OCI-LY1 (cell line): ENCODE results near the gene LEKR1.

Source experiments
- H2AFZ ChIP-seq: fragments of 200-600 bp; sonication (generic), shearing (Covaris generic); 2 replicates; pipeline ENCODE4 v1.6.0; 2014; ENCODE audit warnings: antibody characterized with exemption, mild to moderate bottlenecking, low read length
- H3F3A ChIP-seq: fragments of 200-600 bp; sonication (generic), shearing (Covaris generic); 2 replicates; pipeline ENCODE4 v1.6.0; 2014; ENCODE audit warnings: mild to moderate bottlenecking, antibody characterized with exemption, low read length, moderate library complexity; ENCODE audit not compliant: insufficient read depth
- H3K27ac ChIP-seq: fragments of 200-600 bp; sonication (generic); 2 replicates; pipeline ENCODE4 v1.5.1; 2014; ENCODE audit warnings: low read length, mixed run types, mild to moderate bottlenecking, low read depth; ENCODE audit not compliant: poor library complexity, severe bottlenecking
- H3K27me3 ChIP-seq: fragments of 200-600 bp; sonication (generic); 2 replicates; pipeline ENCODE4 v1.6.0; 2014; ENCODE audit warnings: antibody characterized with exemption, mild to moderate bottlenecking, low read length, moderate library complexity; ENCODE audit not compliant: insufficient read depth
- H3K36me3 ChIP-seq: fragments of 200-600 bp; sonication (generic); 2 replicates; pipeline ENCODE4 v1.6.1; 2014; ENCODE audit warnings: mild to moderate bottlenecking, antibody characterized with exemption, low read length, moderate library complexity, mixed read lengths; ENCODE audit not compliant: insufficient read depth
- H3K4me1 ChIP-seq: fragments of 200-600 bp; sonication (generic); 2 replicates; pipeline ENCODE4 v1.5.1; 2014; ENCODE audit warnings: mild to moderate bottlenecking, low read length, moderate library complexity; ENCODE audit not compliant: insufficient read depth, severe bottlenecking
- H3K4me2 ChIP-seq: fragments of 200-600 bp; sonication (generic), shearing (Covaris generic); 2 replicates; pipeline ENCODE4 v1.6.1; 2014; ENCODE audit warnings: low read length
- H3K4me3 ChIP-seq: fragments of 200-600 bp; sonication (generic); 2 replicates; pipeline ENCODE4 v1.5.1; 2014; ENCODE audit warnings: low read length, low read depth, mild to moderate bottlenecking, mixed read lengths; ENCODE audit not compliant: poor library complexity, severe bottlenecking
- H3K79me2 ChIP-seq: fragments of 200-600 bp; shearing (Covaris generic); 2 replicates; pipeline ENCODE4 v1.6.1; 2016; ENCODE audit warnings: mixed run types, low read length, mixed read lengths; ENCODE audit not compliant: insufficient read depth
- H3K9ac ChIP-seq: fragments of 200-600 bp; sonication (generic), shearing (Covaris generic); 2 replicates; pipeline ENCODE4 v1.6.1; 2014; ENCODE audit warnings: mild to moderate bottlenecking, low read length, mixed read lengths
- H3K9me2 ChIP-seq: fragments of 200-600 bp; sonication (generic), shearing (Covaris generic); 2 replicates; pipeline ENCODE4 v1.6.1; 2014; ENCODE audit warnings: low read depth, mild to moderate bottlenecking, low read length, mixed read lengths
- H3K9me3 ChIP-seq: fragments of 200-600 bp; shearing (Covaris generic); 2 replicates; pipeline ENCODE4 v1.6.1; 2014; ENCODE audit warnings: low read length, mixed read lengths
- H4K20me1 ChIP-seq: fragments of 200-600 bp; sonication (generic), shearing (Covaris generic); 2 replicates; pipeline ENCODE4 v1.6.0; 2016; ENCODE audit warnings: mild to moderate bottlenecking, low read length; ENCODE audit not compliant: insufficient read depth
- EZH2 ChIP-seq: fragments of 200-600 bp; sonication (generic), shearing (Covaris generic); IDR thresholded peaks from 2 replicates; pipeline ENCODE4 v1.8.0; 2017; ENCODE audit warnings: borderline replicate concordance, mixed run types, mild to moderate bottlenecking, antibody characterized with exemption, low read length, moderate library complexity, mixed read lengths
- TF ChIP-seq, protein P1 (sequence below): fragments of 200-600 bp; sonication (generic), shearing (Covaris generic); IDR thresholded peaks from 2 replicates; pipeline ENCODE4 v1.5.1; 2017; ENCODE audit warnings: mild to moderate bottlenecking, antibody characterized with exemption, low read length, moderate library complexity, mixed read lengths

The LEKR1 gene

DNA sequence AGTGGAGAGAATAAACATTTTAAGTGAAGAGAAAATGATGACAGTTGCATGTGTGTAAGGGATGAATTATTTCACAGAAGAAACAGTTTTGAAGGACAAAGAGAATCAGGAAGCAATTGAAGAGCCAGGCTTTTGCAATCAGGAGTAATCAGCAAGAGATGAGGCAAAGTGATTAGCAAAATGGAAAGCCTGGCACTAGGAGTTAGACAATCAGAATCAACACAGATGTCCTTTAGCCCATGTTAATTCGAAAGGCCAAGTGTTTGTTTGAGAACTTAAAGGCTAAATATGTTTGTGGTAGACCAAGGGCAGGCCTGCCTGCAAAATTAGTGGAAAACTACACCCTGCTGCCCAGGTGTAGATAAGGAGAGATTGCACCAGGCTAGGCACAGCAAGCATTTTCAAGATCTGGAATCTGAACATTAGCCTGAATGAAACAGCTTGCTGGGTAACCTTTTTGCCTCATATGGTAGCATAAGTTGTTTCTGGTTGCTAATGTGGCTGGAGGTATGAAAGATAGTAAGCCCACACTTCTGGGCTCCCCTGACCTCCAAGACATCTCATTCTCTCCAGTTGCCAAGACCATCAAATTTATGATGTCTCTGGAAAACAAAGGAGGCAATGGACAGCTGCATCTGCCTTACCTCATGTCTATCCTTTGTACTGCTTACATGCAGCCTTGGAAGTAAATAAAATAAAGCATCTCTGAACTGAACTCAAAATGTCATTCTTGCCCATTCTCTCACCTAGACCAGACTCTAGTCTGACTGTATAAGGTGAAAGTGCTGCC, 22.0 kb upstream of the LEKR1 start:
- H3K4me3 ChIP-seq = no peak overlapping the region
- no peaks in the 10 kb centered on the region for H4K20me1 ChIP-seq
- no peak for TF ChIP-seq EZH2
- TF ChIP-seq, protein P1, sequence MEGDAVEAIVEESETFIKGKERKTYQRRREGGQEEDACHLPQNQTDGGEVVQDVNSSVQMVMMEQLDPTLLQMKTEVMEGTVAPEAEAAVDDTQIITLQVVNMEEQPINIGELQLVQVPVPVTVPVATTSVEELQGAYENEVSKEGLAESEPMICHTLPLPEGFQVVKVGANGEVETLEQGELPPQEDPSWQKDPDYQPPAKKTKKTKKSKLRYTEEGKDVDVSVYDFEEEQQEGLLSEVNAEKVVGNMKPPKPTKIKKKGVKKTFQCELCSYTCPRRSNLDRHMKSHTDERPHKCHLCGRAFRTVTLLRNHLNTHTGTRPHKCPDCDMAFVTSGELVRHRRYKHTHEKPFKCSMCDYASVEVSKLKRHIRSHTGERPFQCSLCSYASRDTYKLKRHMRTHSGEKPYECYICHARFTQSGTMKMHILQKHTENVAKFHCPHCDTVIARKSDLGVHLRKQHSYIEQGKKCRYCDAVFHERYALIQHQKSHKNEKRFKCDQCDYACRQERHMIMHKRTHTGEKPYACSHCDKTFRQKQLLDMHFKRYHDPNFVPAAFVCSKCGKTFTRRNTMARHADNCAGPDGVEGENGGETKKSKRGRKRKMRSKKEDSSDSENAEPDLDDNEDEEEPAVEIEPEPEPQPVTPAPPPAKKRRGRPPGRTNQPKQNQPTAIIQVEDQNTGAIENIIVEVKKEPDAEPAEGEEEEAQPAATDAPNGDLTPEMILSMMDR = no peak
- no peak overlapping the region for H3K9ac ChIP-seq
- H3K27me3 ChIP-seq = no peaks in the 10 kb centered on the region
- no peaks in the 10 kb centered on the region for H3K4me1 ChIP-seq
- H3K9me3 ChIP-seq = peaks cover 17% of the 10 kb centered on the region
- no peaks in the 10 kb centered on the region for H3K9me2 ChIP-seq
- no peaks in the 10 kb centered on the region for H3F3A ChIP-seq
- H3K79me2 ChIP-seq = 0 out of 2 replicates have a peak, but pooled peaks cover 4% of the 10 kb centered on the region
- peaks cover 64% of the 10 kb centered on the region for H3K36me3 ChIP-seq
- no peak overlapping the region for H3K27ac ChIP-seq
- no peak overlapping the region for H3K4me2 ChIP-seq
- no peak overlapping the region for H2AFZ ChIP-seq

DNA sequence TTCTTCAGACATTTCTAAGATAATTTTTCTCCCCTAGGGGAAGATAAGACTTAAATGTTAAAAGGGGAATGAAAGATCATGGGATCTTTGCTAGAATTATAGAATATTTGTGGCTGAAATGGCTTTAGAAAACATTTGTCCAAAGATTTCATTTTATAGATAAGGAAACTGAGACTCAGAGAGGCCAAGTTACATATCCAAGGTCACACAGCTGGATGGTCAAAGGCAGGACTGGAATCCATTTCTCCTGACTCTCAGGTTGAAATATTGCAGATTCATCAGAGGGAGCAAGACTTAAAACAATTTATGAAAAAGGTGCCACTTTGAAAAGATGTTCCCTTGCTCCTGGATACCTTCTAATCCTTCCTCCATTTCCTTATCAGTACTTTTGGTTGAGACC, 19.5 kb upstream of the LEKR1 start:
- Histone ChIP-seq H3K27ac (no peak overlapping the region), H3F3A (no peaks in the 10 kb centered on the region), H2AFZ (no peak overlapping the region), H3K9me2 (no peaks in the 10 kb centered on the region), H3K36me3 (peaks cover 60% of the 10 kb centered on the region), H3K4me2 (no peak overlapping the region), H3K79me2 (peaks cover 13% of the 10 kb centered on the region), H3K4me3 (no peak overlapping the region), H3K9ac (no peak overlapping the region), H3K27me3 (no peaks in the 10 kb centered on the region), H3K4me1 (peaks cover 6% of the 10 kb centered on the region), H4K20me1 (no peaks in the 10 kb centered on the region), H3K9me3 (peaks cover 8% of the 10 kb centered on the region; the same call in 1 of the 2 replicates)
- TF ChIP-seq, protein P1 = no peak
- no peak for TF ChIP-seq EZH2

DNA sequence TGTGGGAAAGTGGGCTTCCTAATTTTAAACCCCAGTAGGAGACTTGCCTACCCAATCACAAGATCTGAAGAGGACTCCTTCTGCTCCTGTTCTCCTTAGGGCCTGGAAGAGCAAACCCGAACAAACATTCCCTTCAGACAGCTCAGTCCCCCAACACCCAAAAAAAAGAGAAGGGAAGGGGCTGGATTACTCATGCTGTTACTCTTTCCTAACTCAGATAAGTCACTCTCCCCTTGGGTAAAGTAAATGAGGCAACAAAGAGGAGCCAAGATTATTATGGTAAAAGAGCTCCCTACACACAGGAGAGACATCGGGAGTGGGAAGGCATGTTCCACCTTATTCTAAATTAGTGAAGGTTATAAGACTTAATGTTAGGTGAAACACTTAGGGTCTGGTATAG, 18.1 kb upstream of the LEKR1 start:
- H3K9ac ChIP-seq = no peak overlapping the region
- no peak overlapping the region for H3K4me2 ChIP-seq
- H3K4me3 ChIP-seq = no peak overlapping the region
- peaks cover 17% of the 10 kb centered on the region for H3K4me1 ChIP-seq
- peaks cover 58% of the 10 kb centered on the region for H3K36me3 ChIP-seq
- H3K79me2 ChIP-seq = peaks cover 26% of the 10 kb centered on the region
- TF ChIP-seq, protein P1 = no peak
- TF ChIP-seq EZH2 = no peak
- H3K27me3 ChIP-seq = no peaks in the 10 kb centered on the region
- H4K20me1 ChIP-seq = no peaks in the 10 kb centered on the region
- H3K9me2 ChIP-seq = no peaks in the 10 kb centered on the region
- no peaks in the 10 kb centered on the region for H3F3A ChIP-seq
- no peak overlapping the region for H2AFZ ChIP-seq
- no peak overlapping the region for H3K27ac ChIP-seq
- peaks cover 4% of the 10 kb centered on the region; the same call in 1 of the 2 replicates for H3K9me3 ChIP-seq
